Hepatocyte (in vitro differentiated cells): ENCODE data around the gene CLK4. TPM values are rescaled to one million over a fixed set of nuclear protein-coding genes. Genes with fewer than 3 reads are reported as not detected.

Experiments
- DNase-seq: peaks from one replicate; pipeline ENCODE4 v3.0.0-alpha.2; 2016; ENCODE audit warnings: low spot score
- H2AFZ ChIP-seq: fragments of 200-600 bp; sonication (generic); 2 replicates; pipeline ENCODE4 v1.6.0; 2016; ENCODE audit warnings: antibody characterized with exemption, mild to moderate bottlenecking
- H3K27ac ChIP-seq: fragments of 200-600 bp; sonication (generic); 2 replicates; pipeline ENCODE4 v1.5.1; 2016; ENCODE audit warnings: mild to moderate bottlenecking
- H3K27me3 ChIP-seq: fragments of 200-600 bp; sonication (generic); 2 replicates; pipeline ENCODE4 v1.6.1; 2016
- H3K36me3 ChIP-seq: fragments of 200-600 bp; sonication (generic); replicated peaks from 2 replicates; pipeline ENCODE4 v1.5.1; 2016; ENCODE audit warnings: low read depth; ENCODE audit not compliant: insufficient read depth
- H3K4me1 ChIP-seq: fragments of 200-600 bp; sonication (generic); 2 replicates; pipeline ENCODE4 v1.5.1; 2016; ENCODE audit warnings: mild to moderate bottlenecking, moderate library complexity; ENCODE audit not compliant: insufficient read depth
- H3K4me2 ChIP-seq: fragments of 200-600 bp; sonication (generic); 2 replicates; pipeline ENCODE4 v1.6.0; 2016
- H3K4me3 ChIP-seq: fragments of 200-600 bp; sonication (generic); 2 replicates; pipeline ENCODE4 v1.5.1; 2016; ENCODE audit warnings: mild to moderate bottlenecking
- H3K79me2 ChIP-seq: fragments of 200-600 bp; sonication (generic); 2 replicates; pipeline ENCODE4 v1.6.0; 2017; ENCODE audit warnings: mild to moderate bottlenecking
- H3K9me2 ChIP-seq: fragments of 200-600 bp; sonication (generic); replicated peaks from 2 replicates; pipeline ENCODE4 v1.6.0; 2017; ENCODE audit warnings: mild to moderate bottlenecking; ENCODE audit not compliant: insufficient read depth
- H3K9me3 ChIP-seq: fragments of 200-600 bp; sonication (generic); 2 replicates; pipeline ENCODE4 v1.5.1; 2016; ENCODE audit warnings: low read depth, mild to moderate bottlenecking
- H4K20me1 ChIP-seq: fragments of 200-600 bp; sonication (generic); 2 replicates; pipeline ENCODE4 v1.6.0; 2016; ENCODE audit warnings: mild to moderate bottlenecking; ENCODE audit not compliant: insufficient read depth, poor library complexity, severe bottlenecking
- EZH2 ChIP-seq: fragments of 200-600 bp; sonication (generic); IDR thresholded peaks from 2 replicates; pipeline ENCODE4 v1.6.1; 2016; ENCODE audit warnings: antibody characterized with exemption, mild to moderate bottlenecking, borderline replicate concordance
- EZH2phosphoT487 ChIP-seq: fragments of 200-600 bp; sonication (generic); IDR thresholded peaks from one replicate; pipeline ENCODE4 v1.6.1; 2018; ENCODE audit warnings: antibody characterized with exemption, mild to moderate bottlenecking, low read depth, moderate library complexity; ENCODE audit not compliant: unreplicated experiment, severe bottlenecking
- WGBS: methylation state at CpG from one replicate; pipeline ENCODE4 v1.1.6; 2016; ENCODE audit warnings: low lambda C conversion rate; ENCODE audit errors: missing lambda C conversion rate; 5-methylcytosine and 5-hydroxymethylcytosine counted together
- polyA plus RNA-seq: library from polyadenylated mRNA; unstranded; fragments of >200 nt; fragmentation: Nextera tagmentation; extraction: Ambion mirVana; gene quantifications from 2 replicates; pipeline ENCODE4 v1.2.1, GENCODE V29; 2016
- total RNA-seq: library from RNA; depleted of rRNA; stranded (reverse); fragments of >200 nt; gene quantifications from 2 replicates; pipeline ENCODE4 v1.2.3, GENCODE V29; 2014
- TF ChIP-seq, protein P1 (sequence below): fragments of 200-600 bp; sonication (generic); IDR thresholded peaks from 2 replicates; pipeline ENCODE4 v1.5.1; 2016; ENCODE audit warnings: antibody characterized with exemption, mild to moderate bottlenecking; ENCODE audit not compliant: poor library complexity

CLK4 gene
- total and polyA plus RNA-seq, 2 experiments from 2014 or later, result 17.9 to 28.4 TPM

DNA sequence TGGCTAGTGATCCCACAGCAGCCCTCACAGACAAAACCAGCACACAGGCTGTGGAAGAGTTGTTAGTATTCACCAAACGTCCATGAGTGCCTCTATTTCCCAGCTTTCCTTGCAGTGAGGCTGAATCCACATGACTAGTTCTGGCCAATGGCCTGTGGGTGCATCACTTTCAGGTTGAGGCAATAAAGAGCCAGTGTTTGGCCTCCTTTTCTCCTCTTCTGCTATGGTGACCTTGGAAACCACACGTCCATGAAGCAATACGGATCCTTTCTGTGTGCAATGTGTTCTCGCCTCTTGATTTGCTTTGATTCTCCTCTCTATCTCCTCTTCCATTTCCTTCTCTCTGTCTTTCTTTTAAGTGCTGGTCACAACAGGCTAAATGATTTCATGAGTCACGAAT lies 23.4 kb upstream of the CLK4 start:
- no peak overlapping the region for H2AFZ ChIP-seq
- no peak overlapping the region for H3K4me2 ChIP-seq
- 90% methylated on average over 5 of the region's 5 CpGs for WGBS
- no peaks in the 10 kb centered on the region for H4K20me1 ChIP-seq
- H3K9me3 ChIP-seq, result no peaks in the 10 kb centered on the region
- H3K27me3 ChIP-seq, result no peaks in the 10 kb centered on the region
- H3K27ac ChIP-seq, result no peak overlapping the region
- DNase-seq, result no peak
- no peaks in the 10 kb centered on the region for H3K36me3 ChIP-seq
- TF ChIP-seq, protein P1, sequence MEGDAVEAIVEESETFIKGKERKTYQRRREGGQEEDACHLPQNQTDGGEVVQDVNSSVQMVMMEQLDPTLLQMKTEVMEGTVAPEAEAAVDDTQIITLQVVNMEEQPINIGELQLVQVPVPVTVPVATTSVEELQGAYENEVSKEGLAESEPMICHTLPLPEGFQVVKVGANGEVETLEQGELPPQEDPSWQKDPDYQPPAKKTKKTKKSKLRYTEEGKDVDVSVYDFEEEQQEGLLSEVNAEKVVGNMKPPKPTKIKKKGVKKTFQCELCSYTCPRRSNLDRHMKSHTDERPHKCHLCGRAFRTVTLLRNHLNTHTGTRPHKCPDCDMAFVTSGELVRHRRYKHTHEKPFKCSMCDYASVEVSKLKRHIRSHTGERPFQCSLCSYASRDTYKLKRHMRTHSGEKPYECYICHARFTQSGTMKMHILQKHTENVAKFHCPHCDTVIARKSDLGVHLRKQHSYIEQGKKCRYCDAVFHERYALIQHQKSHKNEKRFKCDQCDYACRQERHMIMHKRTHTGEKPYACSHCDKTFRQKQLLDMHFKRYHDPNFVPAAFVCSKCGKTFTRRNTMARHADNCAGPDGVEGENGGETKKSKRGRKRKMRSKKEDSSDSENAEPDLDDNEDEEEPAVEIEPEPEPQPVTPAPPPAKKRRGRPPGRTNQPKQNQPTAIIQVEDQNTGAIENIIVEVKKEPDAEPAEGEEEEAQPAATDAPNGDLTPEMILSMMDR, result no peak
- TF ChIP-seq EZH2, result no peak
- H3K79me2 ChIP-seq, result no peaks in the 10 kb centered on the region
- no peak overlapping the region for H3K4me3 ChIP-seq
- no peaks in the 10 kb centered on the region for H3K4me1 ChIP-seq
- no peaks in the 10 kb centered on the region for H3K9me2 ChIP-seq

DNA sequence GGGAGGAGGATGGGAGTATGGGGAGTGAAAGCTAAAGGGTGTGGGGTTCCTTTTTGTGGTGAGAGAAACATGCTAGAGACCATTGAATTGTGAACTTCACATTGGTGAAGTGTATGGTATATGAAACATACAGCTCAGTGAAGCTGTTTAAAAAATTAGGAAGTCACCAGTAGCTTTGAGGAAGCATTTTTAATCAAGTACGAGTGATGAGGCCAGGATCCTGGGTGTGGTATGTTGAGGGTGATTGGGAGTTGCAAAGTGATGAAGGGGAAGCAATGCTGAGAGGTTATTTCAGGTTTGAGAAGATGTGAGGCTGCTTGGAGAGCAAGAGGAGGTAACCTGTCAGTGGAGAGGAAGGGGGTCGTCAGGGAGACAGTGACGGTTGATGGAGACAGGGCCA lies 22.7 kb upstream of the CLK4 start:
- Histone ChIP-seq H3K4me2 (no peak overlapping the region), H4K20me1 (no peaks in the 10 kb centered on the region), H2AFZ (no peak overlapping the region), H3K4me1 (no peaks in the 10 kb centered on the region), H3K27ac (no peak overlapping the region), H3K36me3 (no peaks in the 10 kb centered on the region), H3K9me2 (no peaks in the 10 kb centered on the region), H3K4me3 (no peak overlapping the region), H3K9me3 (no peaks in the 10 kb centered on the region), H3K79me2 (no peaks in the 10 kb centered on the region), H3K27me3 (no peaks in the 10 kb centered on the region)
- TF ChIP-seq EZH2phosphoT487 (no peak), EZH2 (no peak)
- TF ChIP-seq, protein P1, result no peak
- 94% methylated on average over 3 of the region's 3 CpGs for WGBS
- no peak for DNase-seq

DNA sequence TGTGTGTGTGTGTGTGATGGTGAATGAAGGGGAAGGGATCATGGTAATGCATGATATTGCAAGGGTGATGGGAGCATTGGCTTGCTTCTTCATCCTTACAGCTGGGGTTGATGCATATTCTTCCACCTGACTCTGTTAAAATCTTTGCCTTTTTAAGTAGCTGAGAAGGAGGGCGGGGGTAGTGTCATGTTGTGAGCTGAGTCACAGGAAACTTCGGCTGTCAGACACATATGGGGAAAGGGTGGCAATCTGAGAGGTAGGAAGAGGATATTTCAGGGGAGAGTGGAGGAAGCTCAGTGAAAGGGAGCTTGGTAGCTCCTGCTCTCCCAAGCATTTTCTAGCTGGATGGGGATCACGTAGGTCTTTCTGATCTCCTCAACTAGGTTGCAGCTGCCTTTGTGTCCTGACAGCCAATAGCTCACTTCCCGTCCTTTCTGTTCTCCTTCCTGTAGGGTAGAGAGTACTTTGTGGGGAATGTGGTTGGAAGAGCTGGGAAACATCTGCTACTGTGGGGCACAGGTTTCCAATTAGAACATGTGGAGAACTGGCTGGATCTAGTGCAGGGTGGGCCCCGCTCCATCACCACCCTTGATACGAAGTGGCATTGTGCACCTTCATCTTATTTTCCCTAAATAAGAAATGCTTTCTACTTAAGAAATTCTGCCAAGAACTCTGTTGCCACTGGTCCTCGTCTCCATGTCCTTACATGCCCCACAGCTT lies 18.1 kb upstream of the CLK4 start:
- no peaks in the 10 kb centered on the region for H3K9me3 ChIP-seq
- H3K36me3 ChIP-seq, result no peaks in the 10 kb centered on the region
- no peak for DNase-seq
- no peaks in the 10 kb centered on the region for H3K9me2 ChIP-seq
- H4K20me1 ChIP-seq, result no peaks in the 10 kb centered on the region
- H3K4me3 ChIP-seq, result no peak overlapping the region
- H3K79me2 ChIP-seq, result no peaks in the 10 kb centered on the region
- H2AFZ ChIP-seq, result no peak overlapping the region
- H3K27me3 ChIP-seq, result no peaks in the 10 kb centered on the region
- H3K4me2 ChIP-seq, result no peak overlapping the region
- no peak overlapping the region for H3K27ac ChIP-seq
- 74% methylated on average over 7 of the region's 7 CpGs for WGBS
- no peaks in the 10 kb centered on the region for H3K4me1 ChIP-seq
- no peak for TF ChIP-seq EZH2phosphoT487
- TF ChIP-seq, protein P1, result no peak
- no peak for TF ChIP-seq EZH2
